Heart left ventricle (tissue), 13 donors: ENCODE data around the gene LYSMD3.

Experiments used
- POLR2A ChIP-seq, 2 donors: fragments of 450-650 bp; IDR thresholded peaks; one replicate each; pipeline ENCODE4 v1.6.1; 2017; ENCODE audit warnings: antibody characterized with exemption in 2 of 2, mild to moderate bottlenecking in 2 of 2, moderate library complexity in 2 of 2
- TF ChIP-seq, protein P1 (sequence below), 12 donors: fragments of 200-600 bp; sonication (generic) in 4 of 12; IDR thresholded peaks; one replicate each; pipeline versions ENCODE4 v1.5.0 to v1.8.0; 2018 to 2022; ENCODE audit warnings: antibody characterized with exemption in 12 of 12, mild to moderate bottlenecking in 5 of 12
- donor health status: ischemic (EF 13 %, LVEDD 7.1; RV severe dilation, severe dysfunction).
- donor health status: DM: no; HTN: yes; CAD: no.
- donor health status: DM: no; HTN: no; CAD: no.
- donor health status: ischemic (EF 25% LVEDD 6.9; RV normal size, moderate dysfunction).
- donor health status: ischemic (EF 25% LVEDD 5.7; RV mildly dilated, moderate dysfunction).
- donor health status: ischemic (EF 35%, LVEDD 5.7; RV mildly dilated, moderate dysfunction).
- donor health status: nonischemic (EF 11% LVEDD 7.7; RV severe dilation, severe dysfunction).
- donor health status: DM: yes; HTN: yes; CAD: no.
- donor health status: PGD.
- donor health status: ischemic (EF 29% LVEDD 5.4; RV normal size, mild dysfunction).
- donor health status: nonischemic (EF 23%, LVEDD 6.1; RV moderate dilation, normal function).

DNA sequence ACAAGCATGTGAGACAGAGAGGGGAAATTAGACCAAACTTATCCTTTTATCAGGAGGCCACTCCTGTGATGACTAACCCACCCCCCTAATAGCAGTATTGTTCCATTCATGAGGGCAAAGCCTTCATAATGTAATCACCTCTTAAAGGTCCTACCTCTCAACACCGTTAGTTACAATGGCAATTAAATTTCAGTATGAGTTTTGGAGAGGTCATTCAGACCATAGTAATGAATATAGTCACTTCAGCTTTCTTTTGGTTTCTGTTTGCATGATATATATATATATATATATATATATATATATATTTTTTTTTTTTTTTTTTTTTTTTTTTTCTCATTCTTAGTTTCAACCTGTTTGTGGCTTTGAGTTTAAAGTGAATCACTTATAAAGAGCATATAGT, 39.7 kb upstream of the LYSMD3 start:
- TF ChIP-seq, protein P1, sequence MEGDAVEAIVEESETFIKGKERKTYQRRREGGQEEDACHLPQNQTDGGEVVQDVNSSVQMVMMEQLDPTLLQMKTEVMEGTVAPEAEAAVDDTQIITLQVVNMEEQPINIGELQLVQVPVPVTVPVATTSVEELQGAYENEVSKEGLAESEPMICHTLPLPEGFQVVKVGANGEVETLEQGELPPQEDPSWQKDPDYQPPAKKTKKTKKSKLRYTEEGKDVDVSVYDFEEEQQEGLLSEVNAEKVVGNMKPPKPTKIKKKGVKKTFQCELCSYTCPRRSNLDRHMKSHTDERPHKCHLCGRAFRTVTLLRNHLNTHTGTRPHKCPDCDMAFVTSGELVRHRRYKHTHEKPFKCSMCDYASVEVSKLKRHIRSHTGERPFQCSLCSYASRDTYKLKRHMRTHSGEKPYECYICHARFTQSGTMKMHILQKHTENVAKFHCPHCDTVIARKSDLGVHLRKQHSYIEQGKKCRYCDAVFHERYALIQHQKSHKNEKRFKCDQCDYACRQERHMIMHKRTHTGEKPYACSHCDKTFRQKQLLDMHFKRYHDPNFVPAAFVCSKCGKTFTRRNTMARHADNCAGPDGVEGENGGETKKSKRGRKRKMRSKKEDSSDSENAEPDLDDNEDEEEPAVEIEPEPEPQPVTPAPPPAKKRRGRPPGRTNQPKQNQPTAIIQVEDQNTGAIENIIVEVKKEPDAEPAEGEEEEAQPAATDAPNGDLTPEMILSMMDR (IDR thresholded peaks at IDR 0.05) = no peak
- TF ChIP-seq POLR2A (IDR thresholded peaks at IDR 0.05) = no peak
